Stimulated activated CD4-positive, alpha-beta T cell treated with anti-CD3 and anti-CD28 coated beads, Interleukin-1b, Interleukin-23, amount 100 ng/mL, for 24 hours (primary cell): Measurements from ENCODE around the gene STAT6.
"Not testable (repeated sequence)": the region's sequence is repeated elsewhere in the genome, so short reads cannot be mapped to it uniquely, and the experiment has no call there.

Experiments used
- DNase-seq, 4 experiments: peaks; one replicate each; pipeline ENCODE4 v3.0.0-alpha.2; 2020; ENCODE audit warnings: low read depth in 4 of 4, low spot score in 1 of 4

STAT6 gene

GRCh38 chr12:57055824-57056223 is 55.3 kb downstream of the STAT6 start:
- DNase-seq, result no peak

- DNase-seq, result not testable (repeated sequence)
These were observed 57.3 kb downstream of the STAT6 start for GRCh38 chr12:57053901-57054300.

GRCh38 chr12:57053146-57053545 is 58.0 kb downstream of the STAT6 start:
- DNase-seq, result not testable (repeated sequence)

GRCh38 chr12:57051011-57051410 is 60.2 kb downstream of the STAT6 start:
- no peak for DNase-seq

- DNase-seq, result no peak
These were observed 61.3 kb downstream of the STAT6 start, which contains the start of gene MYO1A for GRCh38 chr12:57049890-57050289. Gene MYO1A, minus strand, starts transcription at chr12:57050129. Its CDS starts 1,806 bp downstream, at chr12:57048323.

GRCh38 chr12:57049119-57049446 is 62.1 kb downstream of the STAT6 start:
- no peak for DNase-seq

- DNase-seq, result no peak
These were observed 62.6 kb downstream of the STAT6 start for GRCh38 chr12:57048423-57049118.

GRCh38 chr12:57047981-57048380 is 63.2 kb downstream of the STAT6 start:
- DNase-seq, result no peak

GRCh38 chr12:57046947-57047890 is 63.9 kb downstream of the STAT6 start:
- peak in 1 of 4 experiments; percentile 36 for DNase-seq

- DNase-seq, result no peak
These were observed 64.9 kb downstream of the STAT6 start for GRCh38 chr12:57046086-57046791.
